Activated CD4-positive, alpha-beta T cell treated with anti-CD3 and anti-CD28 coated beads, Interleukin-2, amount 50 U/mL, for 24 hours (primary cell): ENCODE results near the gene TAF4.
"Not testable (repeated sequence)": the region's sequence is repeated elsewhere in the genome, so short reads cannot be mapped to it uniquely, and the experiment has no call there.

Source experiments
- DNase-seq, 2 donors: peaks; one replicate each; pipeline ENCODE4 v3.0.0-alpha.2; 2020; ENCODE audit warnings: low read depth in 1 of 2, low spot score in 1 of 2

TAF4 gene

DNA sequence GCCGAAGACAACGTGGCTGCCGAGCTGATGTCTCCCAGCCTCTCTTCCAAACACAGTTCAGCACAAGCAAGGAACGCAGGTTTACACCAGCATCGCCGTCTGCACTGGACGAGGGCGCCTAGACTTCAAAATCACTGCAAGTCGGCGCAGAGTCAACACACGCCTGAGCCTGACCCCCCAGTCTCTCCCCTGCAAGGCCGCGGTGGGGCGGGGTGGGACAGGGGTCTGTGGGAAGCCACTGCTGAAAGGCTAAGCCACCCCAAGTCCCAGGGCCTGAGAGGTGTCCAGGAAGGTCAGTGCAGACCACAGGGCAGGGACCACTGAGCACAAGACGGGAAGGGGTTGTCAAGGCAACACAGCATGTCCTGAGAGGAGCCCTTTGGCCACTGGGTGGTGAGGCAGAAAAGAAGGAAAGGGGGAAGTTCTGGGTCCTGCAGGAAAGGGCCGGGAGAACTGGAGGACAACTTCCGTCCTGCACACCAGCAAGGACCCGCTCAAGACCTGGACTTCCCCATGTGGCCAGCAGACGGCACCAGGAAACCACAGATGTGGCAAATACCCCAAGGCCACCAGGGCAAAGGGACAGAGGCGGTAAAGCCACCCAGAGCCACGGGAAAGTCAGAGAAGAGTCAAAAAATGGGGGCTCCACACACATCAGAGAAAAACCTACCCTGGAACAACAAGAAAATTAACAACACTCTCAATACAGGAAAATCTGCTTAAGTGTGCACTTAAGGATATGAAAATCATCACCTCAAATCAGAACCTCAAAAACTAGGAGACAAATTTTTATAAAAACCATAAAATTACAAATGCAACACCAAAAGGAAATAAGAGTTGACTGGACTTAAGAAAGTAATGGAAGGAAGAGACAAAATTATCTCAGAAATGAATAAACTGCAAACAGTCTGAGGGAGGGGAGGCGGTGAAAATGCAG is 84.8 kb downstream of the TAF4 start:
- no peak for DNase-seq

DNA sequence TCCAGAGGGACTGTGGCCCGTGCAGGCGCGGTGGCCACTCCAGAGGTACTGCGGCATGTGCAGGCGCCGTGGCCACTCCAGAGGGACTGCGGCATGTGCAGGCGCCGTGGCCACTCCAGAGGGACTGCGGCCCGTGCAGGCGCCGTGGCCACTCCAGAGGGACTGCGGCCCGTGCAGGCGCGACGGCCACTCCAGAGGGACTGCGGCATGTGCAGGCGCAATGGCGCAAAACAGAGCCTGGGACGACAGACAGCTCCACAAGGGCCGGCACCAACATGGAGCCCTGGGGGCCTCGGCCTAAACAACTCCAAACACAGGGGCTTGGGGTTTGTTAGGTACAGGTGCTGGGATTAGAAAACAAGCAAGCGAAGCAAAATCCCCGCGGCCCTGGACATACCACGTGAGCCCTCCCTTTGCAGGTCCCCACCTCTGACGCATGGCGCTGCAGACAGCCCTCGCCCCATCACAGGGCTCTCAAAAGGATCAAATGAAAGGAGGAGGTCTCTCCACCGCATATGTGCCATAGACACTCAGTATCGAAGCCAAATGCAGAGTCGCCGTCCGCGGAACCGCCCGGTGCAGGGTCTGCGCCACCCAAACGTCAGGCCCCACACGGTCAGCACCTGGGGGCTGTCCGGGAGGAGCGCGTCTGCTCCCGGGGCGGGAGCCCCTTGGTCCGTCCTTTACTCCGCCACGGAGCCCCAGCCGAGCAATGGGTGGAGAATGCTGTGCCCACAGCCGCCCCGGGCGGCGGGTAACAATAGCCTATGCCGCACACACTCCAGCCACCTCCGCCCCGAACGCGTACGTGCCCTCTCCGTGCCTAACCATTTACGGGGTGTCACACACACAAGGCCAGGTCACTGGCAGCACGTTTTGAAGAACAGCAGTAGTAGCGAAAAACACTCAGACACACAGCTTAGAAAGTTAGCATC is 85.7 kb downstream of the TAF4 start:
- DNase-seq, result no peak

GRCh38 chr20:61979090-61979489 is 86.6 kb downstream of the TAF4 start:
- DNase-seq, result no peak

DNA sequence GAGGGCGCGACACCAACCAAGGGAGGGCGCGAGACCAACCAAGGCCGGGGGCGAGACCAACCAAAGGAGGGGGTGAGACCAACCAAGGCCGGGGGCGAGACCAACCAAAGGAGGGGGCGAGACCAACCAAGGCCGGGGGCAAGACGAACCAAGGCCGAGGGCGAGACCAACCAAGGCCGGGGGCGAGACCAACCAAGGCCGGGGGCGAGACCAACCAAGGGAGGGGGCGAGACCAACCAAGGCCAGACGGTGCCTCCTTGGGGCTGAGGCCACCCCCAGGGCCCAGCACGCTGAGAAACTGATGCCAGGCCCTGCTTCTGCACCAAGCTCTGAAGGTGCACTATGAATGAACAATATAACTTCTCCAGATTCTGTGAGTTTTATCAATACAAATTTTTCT is 87.2 kb downstream of the TAF4 start:
- DNase-seq, result no peak

DNA sequence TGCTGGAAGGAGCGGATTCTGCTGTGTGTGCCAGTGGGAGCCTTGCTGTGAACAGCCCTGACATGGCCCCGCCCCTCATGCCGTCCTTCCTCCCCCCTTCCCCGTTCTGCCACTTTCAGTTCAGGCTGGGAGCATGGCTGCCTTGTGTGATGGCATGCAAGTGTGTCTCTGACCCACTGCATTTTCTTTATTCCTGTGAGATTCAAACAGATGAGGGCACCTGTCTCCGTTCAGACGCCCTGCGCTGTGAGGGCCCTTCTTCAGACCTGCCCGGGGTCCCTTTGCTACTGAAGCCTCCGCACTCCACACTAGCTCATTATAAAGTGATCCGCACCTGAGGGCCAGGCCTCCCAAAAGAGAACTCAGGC is 88.3 kb downstream of the TAF4 start:
- DNase-seq, result no peak

DNA sequence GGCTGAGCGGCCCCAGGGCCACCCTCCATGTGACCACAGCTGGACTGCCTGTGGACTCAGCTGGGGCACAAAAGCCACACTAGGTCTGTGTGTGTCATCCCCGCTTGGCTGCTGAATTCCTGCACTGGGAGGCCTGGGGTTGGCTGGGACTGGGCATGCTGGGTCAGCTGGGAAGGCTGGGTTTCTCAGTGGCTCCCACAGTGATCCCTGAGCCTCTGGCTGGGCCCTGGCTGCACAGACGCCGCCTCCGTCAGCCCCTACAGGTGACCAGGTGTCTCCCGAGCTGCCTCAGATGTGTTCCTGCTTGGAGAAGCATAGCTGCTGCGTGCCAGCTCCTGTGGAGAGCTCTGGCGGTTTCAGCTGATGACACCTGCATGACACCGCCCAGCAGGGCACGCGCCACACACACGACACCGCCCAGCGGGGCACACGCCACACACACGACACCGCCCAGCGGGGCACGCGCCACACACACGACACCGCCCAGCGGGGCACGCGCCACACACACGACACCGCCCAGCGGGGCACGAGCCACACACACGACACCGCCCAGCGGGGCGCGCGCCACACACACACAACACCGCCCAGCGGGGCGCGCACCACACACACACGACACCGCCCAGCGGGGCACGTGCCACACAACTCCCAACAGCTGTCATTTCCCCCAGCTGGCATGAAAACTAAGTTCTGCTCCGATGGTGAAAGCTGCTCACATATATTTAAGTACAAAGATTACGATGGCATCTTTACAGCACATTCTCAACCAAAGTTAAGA is 88.8 kb downstream of the TAF4 start:
- DNase-seq, result no peak

DNA sequence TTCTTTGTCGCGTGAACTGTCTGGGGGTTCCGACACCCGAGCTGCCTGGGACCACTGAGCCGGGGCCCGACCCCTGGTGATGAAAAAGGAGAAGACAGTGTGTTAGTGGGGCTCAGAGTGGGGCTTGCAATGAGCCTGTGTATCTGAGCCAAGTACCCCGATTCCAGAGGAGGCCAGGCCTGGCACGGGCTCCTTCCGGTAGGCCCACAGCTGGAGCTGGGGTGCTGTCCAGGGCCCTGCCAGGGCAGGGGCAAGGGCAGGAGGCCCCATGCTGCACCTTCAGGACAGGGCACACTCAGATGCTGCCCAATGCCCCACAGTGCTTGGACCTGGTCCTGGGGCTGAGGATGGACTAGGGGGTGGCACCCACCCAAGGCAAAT is 89.4 kb downstream of the TAF4 start:
- DNase-seq, result no peak

- DNase-seq, result no peak
Measured at GRCh38 chr20:61975407-61976129, 90.1 kb downstream of the TAF4 start.

- no peak for DNase-seq
Measured at GRCh38 chr20:61974357-61974665, 91.4 kb downstream of the TAF4 start.

- no peak for DNase-seq
Measured at GRCh38 chr20:61973515-61974356, 91.9 kb downstream of the TAF4 start.

DNA sequence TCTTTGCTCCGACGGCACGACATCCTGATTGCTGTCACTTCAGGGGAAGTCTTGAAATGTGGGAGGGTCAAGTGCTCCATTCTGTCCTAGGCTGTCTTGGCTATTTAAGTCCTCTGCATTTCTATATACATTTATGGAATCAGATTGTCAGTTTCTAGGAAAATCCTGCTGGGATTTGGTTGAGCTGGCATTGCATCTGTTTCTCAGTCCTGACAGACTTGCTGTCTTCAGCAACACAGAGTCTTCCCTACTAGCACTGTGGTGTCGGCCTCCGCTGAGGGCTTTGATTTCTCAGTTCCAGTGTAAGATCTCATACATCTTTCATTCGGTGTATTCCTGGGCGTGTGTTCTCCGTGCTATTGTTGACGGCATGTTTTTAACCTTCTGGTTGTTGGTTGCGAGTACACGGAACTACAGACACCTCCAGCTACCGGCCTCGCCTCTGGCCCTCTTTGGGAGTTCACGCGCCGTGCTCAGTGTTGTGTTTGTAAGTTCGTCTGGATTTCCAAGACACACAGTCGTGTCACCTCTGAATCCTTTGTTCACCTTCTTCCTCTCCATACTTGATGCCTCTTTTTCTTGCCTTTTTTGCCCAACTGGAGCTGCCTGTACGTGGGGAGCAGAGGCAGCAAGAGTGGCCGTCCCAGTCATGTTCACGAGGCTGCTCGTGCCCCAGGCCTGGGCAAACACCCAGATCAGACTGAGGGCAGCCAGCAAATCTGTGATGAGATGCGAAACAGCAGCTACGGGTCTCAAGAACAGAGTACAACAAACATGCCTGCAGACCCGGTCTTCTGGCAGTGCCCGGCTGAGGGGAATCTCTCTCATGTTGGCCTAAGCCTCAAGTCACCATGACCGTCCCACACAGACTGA is 92.8 kb downstream of the TAF4 start:
- DNase-seq, result no peak

GRCh38 chr20:61971595-61971994 is 94.1 kb downstream of the TAF4 start:
- not testable (repeated sequence) for DNase-seq

DNA sequence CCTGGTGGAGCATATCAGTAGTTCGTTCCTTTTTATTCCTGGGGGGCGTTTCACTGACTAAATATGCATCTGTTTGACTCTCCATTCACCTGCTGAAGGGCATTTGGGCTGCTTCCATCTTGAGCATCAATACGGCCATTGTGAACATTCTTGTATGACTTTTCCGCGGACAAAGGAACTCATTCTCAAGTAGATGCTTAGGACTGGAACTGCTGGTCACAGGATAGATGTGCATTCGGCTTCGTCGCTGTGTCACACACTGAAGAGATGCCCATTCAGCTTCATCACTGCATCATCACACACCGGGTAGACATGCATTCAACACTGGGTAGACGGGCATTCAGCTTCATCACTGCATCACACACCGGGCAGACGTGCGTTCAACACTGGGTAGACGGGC is 95.3 kb downstream of the TAF4 start:
- DNase-seq, result no peak

GRCh38 chr20:61969806-61970205 is 95.9 kb downstream of the TAF4 start:
- no peak for DNase-seq

DNA sequence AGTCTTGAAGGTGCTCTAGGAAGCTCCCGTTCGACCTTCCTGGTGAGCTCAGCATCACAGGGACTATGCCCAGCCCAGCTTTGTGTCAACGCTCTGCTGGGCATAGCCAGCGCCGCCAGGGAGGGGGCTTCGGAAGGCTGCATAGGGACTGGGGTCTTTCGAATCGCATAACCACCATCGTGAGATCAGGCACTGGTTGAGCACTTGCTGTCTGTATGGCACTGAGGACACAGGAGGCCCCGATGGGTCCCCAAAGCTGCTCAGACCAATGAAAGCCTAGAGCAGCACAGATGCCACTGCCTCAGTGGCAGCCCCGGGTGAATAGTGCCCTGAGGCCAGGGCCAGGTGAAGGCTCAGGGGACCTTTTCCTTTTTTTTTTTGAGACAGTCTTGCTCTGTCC is 96.7 kb downstream of the TAF4 start:
- no peak for DNase-seq

DNA sequence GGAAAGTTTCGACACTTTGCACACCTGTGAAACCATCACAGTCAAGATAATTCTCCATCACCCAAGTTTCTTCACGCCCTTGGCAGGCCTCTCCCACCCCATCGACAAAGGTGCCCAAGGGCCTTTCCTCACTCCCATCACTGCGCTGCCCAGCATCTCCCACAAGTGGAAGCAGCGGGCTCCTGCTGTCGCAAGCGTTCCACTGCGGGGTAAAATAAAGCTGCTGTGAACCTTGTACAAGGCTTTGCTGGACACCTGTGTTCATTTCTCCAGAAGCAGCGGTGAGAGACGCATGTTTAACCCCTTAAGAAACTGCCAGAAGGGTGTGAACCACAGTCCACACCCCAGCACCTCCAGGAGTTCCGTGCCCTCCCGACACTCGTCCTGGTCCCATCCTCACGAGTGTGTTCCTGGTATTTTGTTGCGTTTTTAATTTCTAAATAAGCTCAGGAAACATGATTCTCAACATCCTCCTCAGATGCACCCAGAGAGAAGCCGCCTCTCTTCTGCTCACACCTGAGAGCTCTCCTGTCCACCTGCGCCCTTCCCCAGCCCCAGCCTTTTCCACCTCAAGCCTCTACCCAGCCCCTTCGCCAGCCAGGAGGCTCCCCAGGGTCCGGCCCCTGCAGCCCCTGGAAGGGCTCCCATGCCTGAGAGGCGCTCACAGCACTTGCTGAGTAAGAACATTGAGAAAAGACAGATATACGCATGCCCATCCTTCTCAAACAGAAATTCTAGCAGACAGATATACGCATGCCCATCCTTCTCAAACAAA is 97.5 kb downstream of the TAF4 start:
- no peak for DNase-seq

DNA sequence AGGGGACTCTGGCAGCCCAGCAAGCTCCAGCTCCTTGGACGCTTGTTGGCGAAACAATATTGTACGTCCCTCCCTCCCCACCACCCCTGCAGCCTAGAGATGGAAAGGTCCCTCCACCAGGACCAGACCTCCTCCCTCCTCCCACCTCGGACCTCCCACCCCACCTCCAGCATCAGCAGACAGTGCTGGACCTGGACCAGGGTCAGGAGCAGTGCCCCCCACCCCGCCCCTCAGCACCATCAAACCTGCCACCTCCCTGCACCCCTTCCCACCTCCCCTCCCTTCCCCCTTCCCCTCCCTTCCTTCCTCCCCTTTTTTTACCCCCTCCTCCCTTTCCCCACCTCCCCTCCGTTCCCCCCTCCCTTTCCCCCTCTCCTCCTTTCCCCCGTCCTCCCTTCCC is 98.4 kb downstream of the TAF4 start:
- no peak for DNase-seq
